Measurements from ENCODE around the gene ADAMTS1.
A peak's percentile ranks its signal among the peaks of the same experiment; 100 is the strongest.

Gene ADAMTS1

GRCh38 chr21:26844258-26845065 lies 747 bp downstream of the ADAMTS1 start:
- peak; percentile 59 for DNase-seq

GRCh38 chr21:26843933-26844257 lies 1.3 kb downstream of the ADAMTS1 start:
- DNase-seq = peak; percentile 65

DNA sequence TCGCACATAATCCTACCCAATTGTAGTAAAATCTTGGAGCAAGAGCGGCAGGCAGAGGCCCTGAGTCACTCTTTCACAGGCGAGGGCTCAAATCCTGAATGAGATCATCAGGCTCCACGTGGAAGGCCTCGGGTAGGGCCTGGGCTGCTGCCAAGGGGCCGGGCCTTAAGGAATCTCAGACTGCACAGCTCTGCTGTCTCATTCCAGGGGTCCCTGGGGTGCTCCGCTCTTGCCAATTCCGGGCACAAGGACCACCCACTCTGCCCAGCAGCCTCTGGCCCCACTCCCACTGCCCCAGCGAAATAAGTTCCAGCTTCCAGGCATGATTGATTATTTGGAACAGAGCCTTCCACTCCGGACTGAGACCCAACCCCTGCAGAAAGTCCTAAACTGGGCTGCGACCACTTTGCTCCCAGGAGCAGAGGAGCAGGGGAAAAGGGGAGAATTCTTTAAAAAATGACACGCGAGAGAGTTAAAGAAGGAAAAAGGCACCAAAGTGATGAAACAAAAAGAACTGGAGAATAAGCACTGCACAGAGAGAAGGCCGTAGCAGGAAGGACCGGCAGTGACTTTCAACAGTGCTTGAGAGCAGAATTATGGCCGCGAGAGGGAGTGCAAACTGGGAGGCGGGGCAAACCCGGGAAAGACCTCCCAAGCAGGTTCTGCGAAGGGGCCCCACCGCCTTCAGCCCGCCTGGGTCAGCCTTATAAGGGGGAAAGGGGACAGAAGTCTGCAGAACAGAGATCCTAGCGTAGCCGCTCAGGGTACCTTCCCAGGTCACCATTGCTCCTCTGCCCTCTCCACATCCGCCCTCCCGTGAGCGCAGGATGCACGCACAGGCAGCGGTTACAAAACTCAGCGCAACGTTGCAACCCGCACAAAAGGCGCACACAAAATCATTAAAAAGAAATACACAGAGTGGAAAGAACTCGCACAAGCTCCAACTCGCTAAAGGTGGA lies 2.0 kb downstream of the ADAMTS1 start:
- peak; percentile 96 for DNase-seq

DNA sequence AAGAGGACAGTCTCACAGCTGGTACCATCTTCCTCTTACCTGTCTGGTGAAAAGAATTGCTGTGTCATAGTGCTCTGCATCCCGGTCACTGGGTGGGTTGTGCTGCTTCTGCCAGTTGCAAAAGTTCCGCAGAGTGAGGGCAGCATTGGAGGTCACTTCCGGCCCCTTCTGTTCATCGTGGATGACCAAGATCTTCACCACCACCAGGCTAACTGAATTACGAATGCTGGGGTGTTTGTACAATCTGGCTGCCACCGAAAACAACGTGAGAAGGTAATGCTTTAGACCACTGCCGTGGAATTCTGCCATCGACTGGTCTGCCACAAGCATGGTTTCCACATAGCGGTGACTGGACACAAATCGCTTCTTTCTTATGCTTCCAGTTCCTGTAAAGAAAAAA lies 2.9 kb downstream of the ADAMTS1 start:
- DNase-seq = peak; percentile 52

- DNase-seq = peak; percentile 76
Observed at GRCh38 chr21:26840912-26841311, 4.3 kb downstream of the ADAMTS1 start.

GRCh38 chr21:26840201-26840600 lies 5.0 kb downstream of the ADAMTS1 start:
- no peak for DNase-seq

DNA sequence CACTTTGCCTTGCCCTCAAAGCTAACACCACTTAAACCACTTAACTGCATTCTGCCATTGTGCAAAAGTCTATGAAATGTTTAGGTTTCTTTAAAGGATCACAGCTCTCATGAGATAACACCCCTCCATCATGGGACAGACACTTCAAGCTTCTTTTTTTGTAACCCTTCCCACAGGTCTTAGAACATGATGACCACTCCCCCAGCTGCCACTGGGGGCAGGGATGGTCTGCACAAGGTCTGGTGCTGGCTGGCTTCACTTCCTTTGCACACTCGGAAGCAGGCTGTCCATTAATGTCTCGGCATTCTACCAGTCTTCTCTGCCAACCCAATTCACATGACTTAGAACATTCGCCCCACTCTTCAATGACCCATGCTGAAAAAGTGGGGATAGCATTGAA lies 7.7 kb downstream of the ADAMTS1 start:
- DNase-seq = no peak

GRCh38 chr21:26836528-26836927 lies 8.7 kb downstream of the ADAMTS1 start:
- no peak for DNase-seq

DNA sequence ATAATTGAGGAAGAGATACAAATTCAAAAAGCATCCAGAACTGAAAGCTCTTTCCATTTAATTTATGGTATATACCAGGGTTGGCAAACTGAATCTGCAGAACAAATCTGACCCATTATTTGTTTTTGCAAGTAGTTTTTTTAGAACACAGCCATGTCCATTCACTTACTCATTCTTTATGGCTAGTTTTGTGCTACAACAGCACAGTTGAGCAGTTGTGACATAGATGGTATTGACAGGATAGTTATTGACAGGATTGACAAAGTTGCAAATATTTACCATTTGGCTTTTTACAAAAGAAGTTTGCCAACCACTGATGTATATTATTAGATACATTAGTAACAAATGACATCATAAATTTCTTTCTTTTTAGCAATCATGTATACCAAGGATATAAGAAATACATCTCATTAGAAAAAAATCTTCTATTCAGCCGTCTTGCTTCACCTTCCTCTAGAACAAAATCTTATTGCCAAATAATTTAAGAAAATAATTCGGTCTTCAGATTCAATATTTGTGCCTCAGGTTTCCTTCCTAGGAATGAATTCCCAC lies 9.4 kb downstream of the ADAMTS1 start:
- peak; percentile 31 for DNase-seq

GRCh38 chr21:26835027-26835713 lies 10.0 kb downstream of the ADAMTS1 start:
- peak; percentile 75 for DNase-seq

DNA sequence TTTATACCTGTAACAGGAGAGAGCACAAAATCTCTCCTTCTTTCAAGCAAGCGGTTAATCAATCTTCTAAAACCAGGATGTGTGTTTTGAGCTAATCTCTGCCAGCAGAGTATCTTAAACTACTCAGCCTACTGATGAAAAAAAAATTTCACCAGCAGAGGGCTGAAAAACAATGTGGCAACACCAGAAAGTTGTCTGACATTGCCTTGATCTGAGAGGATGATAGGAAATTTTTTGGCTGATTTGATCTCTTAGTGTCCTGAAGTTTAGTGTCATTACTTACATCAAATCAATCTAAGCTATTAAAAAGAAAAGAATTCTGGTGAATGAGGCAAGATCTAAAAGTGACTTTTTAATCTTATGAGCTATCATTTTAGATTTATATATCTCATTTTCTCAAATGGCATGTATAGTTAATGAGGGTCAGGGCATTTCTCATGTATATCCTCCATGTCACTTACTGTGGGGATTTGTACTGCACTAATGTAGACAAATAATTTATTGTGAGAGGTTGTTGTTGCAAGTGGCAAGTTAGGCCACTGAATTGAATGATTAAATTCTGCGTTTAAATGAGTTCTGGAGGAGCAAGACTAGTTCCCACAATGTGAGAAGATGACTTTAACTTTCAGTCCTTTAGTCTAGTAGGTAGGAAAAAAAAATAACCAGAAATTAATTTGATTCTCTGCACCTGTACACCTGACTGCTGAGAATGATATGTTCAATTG lies 10.9 kb downstream of the ADAMTS1 start:
- peak; percentile 38 for DNase-seq

DNA sequence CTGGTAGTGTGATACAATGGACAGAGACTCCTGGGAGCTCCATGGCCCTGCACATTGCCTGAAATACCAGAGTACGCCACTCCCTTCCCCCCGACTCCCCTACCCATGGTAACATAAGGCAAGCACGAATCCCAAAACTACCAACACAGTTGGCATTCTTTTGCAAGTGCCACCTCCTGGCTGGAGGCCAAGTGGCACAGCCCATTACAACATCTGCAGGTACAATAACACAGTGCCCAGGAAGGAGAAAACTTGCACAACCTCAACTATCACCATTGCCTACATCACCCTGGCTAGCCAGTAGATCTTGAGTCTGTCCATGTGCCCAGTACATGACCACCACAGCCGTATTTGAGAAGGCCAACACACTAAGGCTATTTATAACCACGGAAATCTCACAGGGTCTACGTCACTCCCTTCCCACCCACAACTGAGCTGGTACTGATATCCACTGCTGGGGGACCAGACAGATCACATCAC lies 11.7 kb downstream of the ADAMTS1 start:
- DNase-seq = no peak

DNA sequence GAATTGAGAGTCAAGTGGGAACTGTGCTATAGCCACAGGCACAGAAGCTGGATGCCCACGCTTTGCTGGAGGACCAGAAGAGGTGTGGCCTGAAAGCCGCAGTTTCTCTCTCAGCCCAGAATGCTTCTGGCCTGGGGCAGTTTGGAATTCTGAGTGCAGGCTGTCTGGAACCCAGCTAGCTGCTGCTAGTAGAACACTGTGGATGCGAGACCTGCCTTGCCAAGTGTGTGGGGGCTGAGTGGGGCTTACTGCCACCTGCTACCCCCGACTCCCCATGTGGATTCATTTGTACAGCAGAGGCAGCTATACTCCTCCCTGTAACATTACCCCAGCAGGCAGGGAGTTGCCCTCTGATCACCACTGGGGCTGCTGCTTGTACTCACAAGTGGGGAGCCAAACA lies 12.2 kb downstream of the ADAMTS1 start:
- DNase-seq = no peak

- no peak for DNase-seq
Observed at GRCh38 chr21:26832546-26832945, 12.7 kb downstream of the ADAMTS1 start.

- DNase-seq = no peak
Observed at GRCh38 chr21:26826801-26827200, 18.4 kb downstream of the ADAMTS1 start.

DNA sequence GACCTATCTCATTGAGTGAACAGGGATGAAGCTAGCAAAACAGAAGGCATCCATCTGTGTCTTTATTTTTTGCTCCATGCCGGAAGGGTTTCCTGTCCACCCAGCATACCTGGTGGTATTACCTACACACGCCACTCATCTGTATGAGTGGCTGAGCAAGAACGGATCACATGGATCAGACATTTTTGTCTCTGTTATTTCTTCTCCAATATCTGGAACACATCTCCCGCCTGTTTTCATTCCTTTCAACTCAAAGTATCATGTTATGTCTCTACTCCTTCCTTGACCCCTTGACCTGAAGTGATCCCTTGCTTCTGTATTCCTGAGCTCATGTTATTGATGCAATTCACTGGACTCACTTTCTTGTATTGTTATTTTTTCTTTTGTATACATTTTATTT lies 24.7 kb downstream of the ADAMTS1 start:
- DNase-seq = no peak

GRCh38 chr21:26819740-26820324 lies 25.4 kb downstream of the ADAMTS1 start:
- no peak for DNase-seq

GRCh38 chr21:26818906-26819305 lies 26.3 kb downstream of the ADAMTS1 start:
- DNase-seq = no peak

- DNase-seq = no peak
Observed at GRCh38 chr21:26815197-26815596, 30.0 kb downstream of the ADAMTS1 start.

GRCh38 chr21:26814386-26814785 lies 30.8 kb downstream of the ADAMTS1 start:
- no peak for DNase-seq

- no peak for DNase-seq
Observed at GRCh38 chr21:26813426-26813998, 31.7 kb downstream of the ADAMTS1 start.

Data from HCEC 1CT (cell line).